Body of pancreas (tissue), 4 donors: ENCODE data around the gene SULT6B1. TPM values are rescaled to one million over a fixed set of nuclear protein-coding genes. Genes with fewer than 3 reads are reported as not detected.

Experiments used
- ATAC-seq: fragments of 150-250 bp; one replicate; pipeline ENCODE4 v1.9.1; 2016
- DNase-seq, 4 donors: peaks; one replicate each; pipeline ENCODE4 v3.0.0-alpha.2; 2019
- H3K27ac ChIP-seq, 4 donors: fragments of 200-600 bp; sonication (generic); 1 replicate in 3 of 4; 2 replicates in 1 of 4; pipeline versions ENCODE4 v1.5.1 to v1.6.1; 2016 to 2019; ENCODE audit warnings: mild to moderate bottlenecking in 1 of 4, mixed read lengths in 1 of 4, moderate library complexity in 1 of 4
- H3K27me3 ChIP-seq, 2 donors: fragments of 200-600 bp; sonication (generic); one replicate each; pipeline ENCODE4 v1.6.0; 2016; ENCODE audit warnings: mild to moderate bottlenecking in 1 of 2
- H3K36me3 ChIP-seq, 2 donors: fragments of 200-600 bp; sonication (generic); replicated peaks in 1 of 2; 2 replicates each; pipeline ENCODE4 v1.5.1; 2016; ENCODE audit warnings: low read depth in 2 of 2; ENCODE audit not compliant: insufficient read depth in 1 of 2
- H3K4me1 ChIP-seq: fragments of 200-600 bp; sonication (generic); one replicate; pipeline ENCODE4 v1.6.0; 2016
- H3K4me3 ChIP-seq, 2 donors: fragments of 200-600 bp; sonication (generic); 1 replicate in 1 of 2; 2 replicates in 1 of 2; pipeline ENCODE4 v1.5.1; 2016 to 2019
- H3K9me3 ChIP-seq, 3 donors: fragments of 200-600 bp; sonication (generic); 1 replicate in 2 of 3; 2 replicates in 1 of 3; pipeline ENCODE4 v1.5.1; 2016
- CTCF ChIP-seq, 7 experiments: fragments of 450-650 bp in 4 of 7; fragments of 200-600 bp in 3 of 7; sonication (generic) in 3 of 7; IDR thresholded peaks; one replicate each; pipeline ENCODE4 v1.5.1; 2016 to 2019; ENCODE audit warnings: antibody characterized with exemption in 7 of 7
- POLR2A ChIP-seq, 3 donors: fragments of 450-650 bp; IDR thresholded peaks; one replicate each; pipeline ENCODE4 v1.6.1; 2016; ENCODE audit warnings: antibody characterized with exemption in 3 of 3, mild to moderate bottlenecking in 2 of 3
- WGBS, 2 donors: methylation state at CpG; one replicate each; pipeline ENCODE4 v1.1.5; 2017; 5-methylcytosine and 5-hydroxymethylcytosine counted together
- intact Hi-C: fragments of 100-400 bp; cut with DNase I; formaldehyde crosslinking; loops from one replicate; pipeline ENCODE4 v1.15.1; 2023
- total RNA-seq, 2 donors: library from RNA; depleted of rRNA; stranded (reverse); fragments of >200 nt; gene quantifications; one replicate each; pipeline ENCODE4 v1.1.0, GENCODE V29; 2016

Gene SULT6B1
- total RNA-seq, 2 donors from 2014 or later = not detected

GRCh38 chr2:37180640-37181039 is 7.8 kb downstream of the SULT6B1 start:
- TF ChIP-seq POLR2A (IDR thresholded peaks at IDR 0.05) (no peak), CTCF (IDR thresholded peaks at IDR 0.05) (no peak)
- ATAC-seq (no peak), DNase-seq (no peak)
- Histone ChIP-seq H3K9me3 (no peaks in the 10 kb centered on the region), H3K4me1 (no peaks in the 10 kb centered on the region), H3K4me3 (no peak overlapping the region), H3K27me3 (no peaks in the 10 kb centered on the region), H3K36me3 (no peaks in the 10 kb centered on the region), H3K27ac (no peak overlapping the region)
- 81 to 82% methylated on average over 5 of the region's 5 CpGs for WGBS, 2 donors
- intact Hi-C loops = no loop called here

- no peaks in the 10 kb centered on the region for H3K4me1 ChIP-seq
- intact Hi-C loops = no loop called here
- DNase-seq (no peak), ATAC-seq (no peak)
- no peak overlapping the region for H3K27ac ChIP-seq
- WGBS, 2 donors = 51 to 54% methylated on average over 4 of the region's 4 CpGs
- H3K4me3 ChIP-seq = no peak overlapping the region
- H3K9me3 ChIP-seq = no peaks in the 10 kb centered on the region
- no peaks in the 10 kb centered on the region for H3K27me3 ChIP-seq
- TF ChIP-seq POLR2A (IDR thresholded peaks at IDR 0.05) (no peak), CTCF (IDR thresholded peaks at IDR 0.05) (no peak)
- H3K36me3 ChIP-seq = no peaks in the 10 kb centered on the region
These were observed 8.3 kb downstream of the SULT6B1 start for GRCh38 chr2:37180006-37180639.

GRCh38 chr2:37173741-37174140 is 14.7 kb downstream of the SULT6B1 start:
- H3K27ac ChIP-seq = no peak overlapping the region
- 73 to 89% methylated on average over 1 of the region's 1 CpG for WGBS, 2 donors
- no peaks in the 10 kb centered on the region for H3K27me3 ChIP-seq
- no peaks in the 10 kb centered on the region for H3K36me3 ChIP-seq
- H3K4me1 ChIP-seq = no peaks in the 10 kb centered on the region
- no peak for TF ChIP-seq CTCF (IDR thresholded peaks at IDR 0.05)
- no peak for TF ChIP-seq POLR2A (IDR thresholded peaks at IDR 0.05)
- DNase-seq = no peak
- ATAC-seq = no peak
- H3K9me3 ChIP-seq = no peaks in the 10 kb centered on the region
- intact Hi-C loops = no loop called here
- H3K4me3 ChIP-seq = no peak overlapping the region

GRCh38 chr2:37171624-37171950 is 16.9 kb downstream of the SULT6B1 start:
- Histone ChIP-seq H3K4me3 (no peak overlapping the region), H3K4me1 (no peaks in the 10 kb centered on the region), H3K27ac (no peak overlapping the region), H3K27me3 (no peaks in the 10 kb centered on the region), H3K36me3 (no peaks in the 10 kb centered on the region), H3K9me3 (no peaks in the 10 kb centered on the region)
- intact Hi-C loops = no loop called here
- ATAC-seq = no peak
- no peak for TF ChIP-seq CTCF (IDR thresholded peaks at IDR 0.05)
- TF ChIP-seq POLR2A (IDR thresholded peaks at IDR 0.05) = no peak
- DNase-seq = no peak

- H3K36me3 ChIP-seq = no peaks in the 10 kb centered on the region
- ATAC-seq = peak; percentile 77
- H3K4me3 ChIP-seq = no peak overlapping the region
- 35 to 41% methylated on average over 14 to 17 of the region's 17 CpGs for WGBS, 2 donors
- H3K27me3 ChIP-seq = no peaks in the 10 kb centered on the region
- intact Hi-C loops = no loop called here
- H3K27ac ChIP-seq = no peak overlapping the region
- H3K4me1 ChIP-seq = no peaks in the 10 kb centered on the region
- peak in 3 of 4 donors; percentile 24 to 40 (median 34) for DNase-seq
- no peaks in the 10 kb centered on the region for H3K9me3 ChIP-seq
- TF ChIP-seq POLR2A (IDR thresholded peaks at IDR 0.05) (no peak), CTCF (IDR thresholded peaks at IDR 0.05) (peak; percentile 46 to 63 (median 58))
These were observed 20.1 kb downstream of the SULT6B1 start for GRCh38 chr2:37168217-37168981.
